H1 (cell line): ENCODE results near the gene DSCAM. TPM values are rescaled to one million over a fixed set of nuclear protein-coding genes. Genes with fewer than 3 reads are reported as not detected.

Experiments
- CTCF ChIA-PET: fragments of 300-600 bp; sonication (Branson Sonifier 250); formaldehyde crosslinking; loops from one replicate; lab custom pipeline; 2021; ENCODE audit not compliant: partially characterized antibody; lab: Charles Lee
- POLR2A ChIA-PET: fragments of 300-600 bp; sonication (Branson Sonifier 250); formaldehyde crosslinking; loops from one replicate; lab custom pipeline; 2021; ENCODE audit warnings: inconsistent platforms; ENCODE audit not compliant: partially characterized antibody; lab: Charles Lee
- DNase-seq, 2 experiments: peaks; one replicate each; pipeline versions ENCODE4 v3.0.0 to v3.0.0-alpha.2; 2010 to 2022; ENCODE audit warnings: low spot score in 2 of 2, low read depth in 1 of 2, mixed read lengths in 1 of 2
- FAIRE-seq: peaks from 2 replicates; lab custom pipeline; 2011; peaks lifted over from hg19 to GRCh38; lab: Jason Lieb, UNC
- H2AFZ ChIP-seq: 2 replicates; pipeline ENCODE4 v1.8.1; 2012; ENCODE audit warnings: low read length, inconsistent platforms
- H2AK5ac ChIP-seq: 2 replicates; pipeline ENCODE4 v1.6.1; 2013; ENCODE audit warnings: low read depth, low read length
- H2BK120ac ChIP-seq: replicated peaks from 2 replicates; pipeline ENCODE3; 2013; ENCODE audit warnings: low read depth, low read length, inconsistent platforms
- H2BK12ac ChIP-seq: 2 replicates; pipeline ENCODE4 v1.6.1; 2013; ENCODE audit warnings: low read depth, low read length
- H2BK15ac ChIP-seq: 2 replicates; pipeline ENCODE4 v1.6.1; 2013; ENCODE audit warnings: low read length
- H2BK20ac ChIP-seq: 2 replicates; pipeline ENCODE4 v1.6.1; 2013; ENCODE audit warnings: low read length
- H2BK5ac ChIP-seq: 2 replicates; pipeline ENCODE4 v1.6.1; 2013; ENCODE audit warnings: low read depth, low read length
- H3K14ac ChIP-seq: 2 replicates; pipeline ENCODE4 v1.6.1; 2013; ENCODE audit warnings: inconsistent platforms; ENCODE audit not compliant: insufficient read length
- H3K18ac ChIP-seq: 2 replicates; pipeline ENCODE4 v1.6.1; 2013; ENCODE audit warnings: low read length; ENCODE audit errors: extremely low read depth
- H3K23ac ChIP-seq: 2 replicates; pipeline ENCODE4 v1.6.1; 2013; ENCODE audit warnings: inconsistent platforms; ENCODE audit not compliant: insufficient read length
- H3K23me2 ChIP-seq: 2 replicates; pipeline ENCODE4 v1.6.1; 2013; ENCODE audit warnings: low read depth, low read length
- H3K27ac ChIP-seq: 2 replicates; pipeline ENCODE4 v1.6.1; 2011; ENCODE audit warnings: low read depth, low read length, inconsistent platforms
- H3K27me3 ChIP-seq, 4 experiments: replicated peaks in 1 of 4; 1 replicate in 1 of 4; 2 replicates in 3 of 4; pipeline versions ENCODE4 v1.6.1 to v1.8.1; 2011 to 2013; ENCODE audit warnings: low read length in 3 of 4, mild to moderate bottlenecking in 3 of 4, inconsistent platforms in 2 of 4, mixed read lengths in 2 of 4, moderate library complexity in 1 of 4; ENCODE audit not compliant: control insufficient read depth in 3 of 4, insufficient read depth in 3 of 4; ENCODE audit errors: extremely low read depth in 1 of 4
- H3K36me3 ChIP-seq, 4 experiments: 2 replicates each; pipeline versions ENCODE4 v1.6.1 to v1.8.1; 2011 to 2013; ENCODE audit warnings: mild to moderate bottlenecking in 4 of 4, low read length in 3 of 4, moderate library complexity in 2 of 4, control low read depth in 1 of 4, inconsistent platforms in 1 of 4; ENCODE audit not compliant: insufficient read depth in 4 of 4, control insufficient read depth in 2 of 4
- H3K4ac ChIP-seq: replicated peaks from 2 replicates; pipeline ENCODE3; 2013; ENCODE audit warnings: low read length, low read depth, mixed read lengths, inconsistent platforms; ENCODE audit not compliant: insufficient read length
- H3K4me1 ChIP-seq, 4 experiments: replicated peaks in 1 of 4; 1 replicate in 1 of 4; 2 replicates in 3 of 4; pipeline versions ENCODE4 v1.6.1 to v1.8.1; 2011 to 2013; ENCODE audit warnings: low read length in 3 of 4, inconsistent platforms in 2 of 4, mixed read lengths in 1 of 4; ENCODE audit not compliant: insufficient read depth in 4 of 4, control insufficient read depth in 3 of 4
- H3K4me2 ChIP-seq, 2 experiments: 2 replicates each; pipeline versions ENCODE4 v1.6.1 to v1.8.1; 2011 to 2013; ENCODE audit warnings: low read depth in 2 of 2, low read length in 2 of 2, control low read depth in 1 of 2, inconsistent platforms in 1 of 2, mild to moderate bottlenecking in 1 of 2; ENCODE audit not compliant: insufficient read depth in 1 of 2
- H3K4me3 ChIP-seq, 4 experiments: fragments of 200-600, 300-600 bp in 1 of 4; sonication (generic), shearing (Covaris generic), sonication (Bioruptor Twin) in 1 of 4; 2 replicates each; pipeline versions ENCODE4 v1.5.1 to v1.8.1; 2011 to 2016; ENCODE audit warnings: low read length in 4 of 4, low read depth in 3 of 4, control low read depth in 2 of 4, inconsistent platforms in 2 of 4, mild to moderate bottlenecking in 2 of 4, mixed read lengths in 1 of 4, moderate library complexity in 1 of 4; ENCODE audit not compliant: insufficient read depth in 2 of 4; ENCODE audit errors: extremely low read depth in 1 of 4
- H3K56ac ChIP-seq: replicated peaks from 2 replicates; pipeline ENCODE3; 2013; ENCODE audit warnings: low read depth, mild to moderate bottlenecking, mixed read lengths, low read length, inconsistent platforms; ENCODE audit not compliant: insufficient read length
- H3K79me1 ChIP-seq: 2 replicates; pipeline ENCODE4 v1.6.1; 2013; ENCODE audit warnings: low read depth, low read length, control low read depth
- H3K79me2 ChIP-seq, 2 experiments: 2 replicates each; pipeline versions ENCODE4 v1.6.1 to v1.8.1; 2012 to 2013; ENCODE audit warnings: low read length in 2 of 2, mild to moderate bottlenecking in 2 of 2, inconsistent platforms in 1 of 2; ENCODE audit not compliant: insufficient read depth in 2 of 2, control insufficient read depth in 1 of 2
- H3K9ac ChIP-seq, 4 experiments: replicated peaks in 1 of 4; 1 replicate in 1 of 4; 2 replicates in 3 of 4; pipeline versions ENCODE4 v1.6.1 to v1.8.1; 2011 to 2013; ENCODE audit warnings: low read depth in 3 of 4, low read length in 3 of 4, control low read depth in 2 of 4, mild to moderate bottlenecking in 2 of 4, moderate library complexity in 2 of 4, inconsistent platforms in 1 of 4; ENCODE audit errors: extremely low read depth in 1 of 4
- H3K9me3 ChIP-seq, 2 experiments: 2 replicates each; pipeline versions ENCODE4 v1.6.1 to v1.8.1; 2012 to 2013; ENCODE audit warnings: mild to moderate bottlenecking in 2 of 2, moderate library complexity in 2 of 2, control low read depth in 1 of 2, inconsistent platforms in 1 of 2, low read depth in 1 of 2, low read length in 1 of 2, mixed read lengths in 1 of 2; ENCODE audit not compliant: insufficient read depth in 2 of 2
- H4K20me1 ChIP-seq, 2 experiments: replicated peaks in 1 of 2; 2 replicates each; pipeline versions ENCODE3 to v1.8.1; 2011 to 2013; ENCODE audit warnings: inconsistent platforms in 2 of 2, low read length in 2 of 2, mild to moderate bottlenecking in 1 of 2; ENCODE audit not compliant: insufficient read depth in 2 of 2, control insufficient read depth in 1 of 2
- H4K5ac ChIP-seq: 2 replicates; pipeline ENCODE4 v1.6.1; 2013; ENCODE audit warnings: low read length, low read depth, mixed read lengths, inconsistent platforms; ENCODE audit not compliant: insufficient read length
- H4K8ac ChIP-seq: 2 replicates; pipeline ENCODE4 v1.8.0; 2013; ENCODE audit warnings: mild to moderate bottlenecking, moderate library complexity, low read length, inconsistent platforms; ENCODE audit not compliant: insufficient read depth; ENCODE audit errors: extremely low read depth
- H4K91ac ChIP-seq: replicated peaks from 2 replicates; pipeline ENCODE3; 2013; ENCODE audit warnings: low read length, mixed read lengths, inconsistent platforms; ENCODE audit not compliant: insufficient read length
- BACH1 ChIP-seq: IDR thresholded peaks from 2 replicates; pipeline ENCODE4 v1.6.1; 2012; ENCODE audit warnings: low read length, improper control_type of control experiment
- CHD2 ChIP-seq: IDR thresholded peaks from 2 replicates; pipeline ENCODE4 v1.6.1; 2012; ENCODE audit warnings: low read length, improper control_type of control experiment
- CTCF ChIP-seq, 3 experiments: IDR thresholded peaks; 1 replicate in 2 of 3; 2 replicates in 1 of 3; pipeline versions ENCODE4 v1.5.1 to v1.6.1; 2011; ENCODE audit warnings: low read length in 3 of 3, mild to moderate bottlenecking in 3 of 3, inconsistent platforms in 2 of 3, low read depth in 1 of 3, moderate library complexity in 1 of 3; ENCODE audit not compliant: insufficient read depth in 1 of 3; ENCODE audit errors: control extremely low read depth in 1 of 3
- FOSL1 ChIP-seq: IDR thresholded peaks from 2 replicates; pipeline ENCODE4 v1.6.1; 2011; ENCODE audit warnings: mild to moderate bottlenecking, low read depth, low read length, moderate library complexity; ENCODE audit not compliant: insufficient read depth
- GABPA ChIP-seq: IDR thresholded peaks from 2 replicates; pipeline ENCODE4 v1.6.1; 2011; ENCODE audit warnings: mild to moderate bottlenecking, low read length, moderate library complexity, borderline replicate concordance; ENCODE audit not compliant: insufficient read depth
- KDM5A ChIP-seq: fragments of 200-600 bp; IDR thresholded peaks from 2 replicates; pipeline ENCODE4 v1.7.1; 2012; ENCODE audit warnings: mild to moderate bottlenecking, low read length, inconsistent platforms, mixed read lengths
- NANOG ChIP-seq: IDR thresholded peaks from 2 replicates; pipeline ENCODE4 v1.6.1; 2011; ENCODE audit warnings: low read length, low read depth, mild to moderate bottlenecking, inconsistent platforms; ENCODE audit not compliant: insufficient read depth, poor library complexity, severe bottlenecking
- NRF1 ChIP-seq: IDR thresholded peaks from 2 replicates; pipeline ENCODE4 v1.6.1; 2011; ENCODE audit warnings: mild to moderate bottlenecking, low read depth, low read length, improper control_type of control experiment
- PHF8 ChIP-seq: fragments of 200-600 bp; sonication (generic); conservative IDR thresholded peaks from 2 replicates; pipeline ENCODE4 v1.7.1; 2012; ENCODE audit warnings: low read depth, mild to moderate bottlenecking, inconsistent platforms, low read length, moderate library complexity
- SAP30 ChIP-seq: fragments of 300-600 bp; sonication (generic); IDR thresholded peaks from 2 replicates; pipeline ENCODE4 v1.7.1; 2012; ENCODE audit warnings: low read length, moderate library complexity, mild to moderate bottlenecking, inconsistent platforms; ENCODE audit not compliant: insufficient read depth, insufficient replicate concordance
- SIX5 ChIP-seq: IDR thresholded peaks from 2 replicates; pipeline ENCODE4 v1.6.1; 2011; ENCODE audit warnings: mild to moderate bottlenecking, low read depth, low read length
- WGBS, 2 experiments: shearing (Covaris generic) in 1 of 2; methylation state at CpG; one replicate each; pipeline versions ENCODE4 v1.1.6 to v1.1.7; 2013 to 2015; ENCODE audit warnings: low lambda C conversion rate in 2 of 2, mixed read lengths in 2 of 2, inconsistent platforms in 1 of 2, low coverage in 1 of 2, missing lambda C conversion rate in 1 of 2; ENCODE audit not compliant: insufficient replicate concordance in 2 of 2, insufficient coverage in 1 of 2, insufficient read length in 1 of 2; ENCODE audit errors: extremely low coverage in 1 of 2, missing lambda C conversion rate in 1 of 2; 5-methylcytosine and 5-hydroxymethylcytosine counted together
- polyA plus RNA-seq, 7 experiments: library from polyadenylated mRNA; depleted of rRNA in 3 of 7; stranded (reverse) in 5 of 7; unstranded in 2 of 7; fragments of >200 nt in 5 of 7; fragments of 200-250 nt in 2 of 7; gene quantifications; 1 replicate in 5 of 7; 2 replicates in 1 of 7; 4 replicates in 1 of 7; pipeline versions ENCODE4 v1.2.1 to v1.2.3, GENCODE V29; 2011 to 2013; ENCODE audit warnings: missing spikeins in 2 of 7, mixed read lengths in 2 of 7
- total RNA-seq: library from RNA; stranded (reverse); fragmentation: NEBNext Ultra II Directional; extraction: Animal tissue kit (Norgen Biotek cat#: 25700); gene quantifications from 2 replicates; pipeline ENCODE4 v1.2.1, GENCODE V29; 2021

Gene DSCAM
- total and polyA plus RNA-seq, 2 of the 8 experiments (the other 6 are each of a cell fraction or from before 2014, with no cell fraction given), result 0.02 to 0.15 TPM

GRCh38 chr21:39980241-39980820 lies 866.6 kb downstream of the DSCAM start:
- H3K4me2 ChIP-seq, result no peak overlapping the region
- no peak overlapping the region for H3K23ac ChIP-seq
- no peak overlapping the region for H2BK5ac ChIP-seq
- no peak overlapping the region for H3K4ac ChIP-seq
- no peak overlapping the region for H2AK5ac ChIP-seq
- no peak overlapping the region for H2BK20ac ChIP-seq
- FAIRE-seq (no peak), DNase-seq (no peak)
- ChIA-PET POLR2A (no interaction called here), CTCF (interaction anchor here (0.7 to 1.1 kb wide), 4 partner anchors 9 to 113 kb away, joined by 3 to 4 read pairs (median 3); partner anchors contain the start of gene PCP4)
- H3K36me3 ChIP-seq, result no peaks in the 10 kb centered on the region
- no peaks in the 10 kb centered on the region for H3K79me2 ChIP-seq
- H3K14ac ChIP-seq, result no peak overlapping the region
- H3K4me3 ChIP-seq, result no peak overlapping the region
- no peaks in the 10 kb centered on the region for H4K20me1 ChIP-seq
- no peak overlapping the region for H3K9ac ChIP-seq
- H4K8ac ChIP-seq, result no peak overlapping the region
- no peaks in the 10 kb centered on the region for H3K79me1 ChIP-seq
- H2BK120ac ChIP-seq, result no peak overlapping the region
- H3K27me3 ChIP-seq, result no peaks in the 10 kb centered on the region
- no peak overlapping the region for H4K91ac ChIP-seq
- H3K4me1 ChIP-seq, result no peaks in the 10 kb centered on the region
- no peak overlapping the region for H4K5ac ChIP-seq
- H3K56ac ChIP-seq, result no peak overlapping the region
- peaks cover 1% of the 10 kb centered on the region; the same call in 1 of the 2 replicates for H3K23me2 ChIP-seq
- H2BK12ac ChIP-seq, result no peak overlapping the region
- H2BK15ac ChIP-seq, result no peak overlapping the region
- no peak overlapping the region for H2AFZ ChIP-seq
- no peak overlapping the region for H3K27ac ChIP-seq
- no peak overlapping the region for H3K18ac ChIP-seq
- H3K9me3 ChIP-seq, result no peaks in the 10 kb centered on the region
- 79% methylated on average over 6 of the region's 6 CpGs; no CpG with 5 or more reads in 1 of the 2 experiments for WGBS, 2 experiments
- TF ChIP-seq BACH1 (no peak), SAP30 (no peak), NRF1 (no peak), CHD2 (no peak), GABPA (no peak), KDM5A (no peak), FOSL1 (no peak), CTCF (IDR thresholded peaks at IDR 0.05; ENCODE audit: control extremely low read depth in 1 of 3, insufficient read depth in 1 of 3, low read depth in 1 of 3, low read length in 3 of 3) (no peak), NANOG (no peak), PHF8 (no peak), SIX5 (no peak)
